ENCODE results near the gene ASB10. TPM values are rescaled to one million over a fixed set of nuclear protein-coding genes. Genes with fewer than 3 reads are reported as not detected.

Gene ASB10
- total and polyA plus RNA-seq, 2 of the 13 experiments (the other 11 are each of a cell fraction or from before 2014, with no cell fraction given) = not detected

GRCh38 chr7:151172273-151173141 lies 14.5 kb downstream of the ASB10 start (continued):
- TF ChIP-seq HNRNPK (IDR thresholded peaks at IDR 0.05; ENCODE audit: low read depth, low read length, poor library complexity, severe bottlenecking) (no peak), ZNF543 (CRISPR knock-in tag; IDR thresholded peaks at IDR 0.05) (no peak), ZNF598 (CRISPR knock-in tag; IDR thresholded peaks at IDR 0.05; ENCODE audit: borderline replicate concordance) (peak; percentile 83; the same call in 1 of the 2 replicates), ADNP (CRISPR knock-in tag; IDR thresholded peaks at IDR 0.05) (no peak), NFE2 (CRISPR knock-in tag; IDR thresholded peaks at IDR 0.05) (no peak), ZBTB7B (CRISPR knock-in tag; IDR thresholded peaks at IDR 0.05) (peak; percentile 45; the same call in 1 of the 2 replicates), TAF1 (CRISPR knock-in tag; IDR thresholded peaks at IDR 0.05) (no peak), KAT7 (CRISPR knock-in tag; IDR thresholded peaks at IDR 0.05; ENCODE audit: borderline replicate concordance) (no peak), ZBTB21 (CRISPR knock-in tag; IDR thresholded peaks at IDR 0.05) (no peak), ZEB1 (IDR thresholded peaks at IDR 0.05; ENCODE audit: insufficient replicate concordance, low read depth) (no peak), TBX2 (CRISPR knock-in tag; IDR thresholded peaks at IDR 0.05; ENCODE audit: borderline replicate concordance) (0 out of 2 replicates have a peak, but pooled peaks have one; percentile 33), RARG (CRISPR knock-in tag; IDR thresholded peaks at IDR 0.05; ENCODE audit: low read depth) (no peak), ZNF501 (CRISPR knock-in tag; IDR thresholded peaks at IDR 0.05) (peak; percentile 91), ZNF383 (CRISPR knock-in tag; IDR thresholded peaks at IDR 0.05; ENCODE audit: borderline replicate concordance) (no peak), BCL3 (CRISPR knock-in tag; IDR thresholded peaks at IDR 0.05) (0 out of 2 replicates have a peak, but pooled peaks have one; percentile 42), CENPX (CRISPR knock-in tag; IDR thresholded peaks at IDR 0.05) (no peak), CTCF (CRISPR knock-in tag; IDR thresholded peaks at IDR 0.05) (peak; percentile 100), TBP (CRISPR knock-in tag; IDR thresholded peaks at IDR 0.05) (no peak), MYC (CRISPR knock-in tag; IDR thresholded peaks at IDR 0.05; ENCODE audit: borderline replicate concordance) (0 out of 2 replicates have a peak, but pooled peaks have one; percentile 25), BRCA1 (CRISPR knock-in tag; IDR thresholded peaks at IDR 0.05) (no peak), ZNF350 (CRISPR knock-in tag; IDR thresholded peaks at IDR 0.05; ENCODE audit: borderline replicate concordance, low read depth) (peak; percentile 70), ZNF572 (CRISPR knock-in tag; IDR thresholded peaks at IDR 0.05) (no peak), REL (CRISPR knock-in tag; conservative IDR thresholded peaks at IDR 0.05) (no peak), ZNF230 (CRISPR knock-in tag; IDR thresholded peaks at IDR 0.05) (no peak), KLF16 (CRISPR knock-in tag; IDR thresholded peaks at IDR 0.05) (peak in 1 of 2 experiments; percentile 69; a peak in 1 of 4 replicates), POLR2AphosphoS2 (IDR thresholded peaks at IDR 0.05; ENCODE audit: low read depth, low read length) (no peak), ZSCAN5A (CRISPR knock-in tag; IDR thresholded peaks at IDR 0.05; ENCODE audit: borderline replicate concordance) (0 out of 2 replicates have a peak, but pooled peaks have one; percentile 15)
